ENCODE results near the gene NPHP4. TPM values are rescaled to one million over a fixed set of nuclear protein-coding genes. Genes with fewer than 3 reads are reported as not detected.

Gene NPHP4
- total RNA-seq = 5.1 and 7.4 TPM in 2 replicates

GRCh38 chr1:5992026-5992813 is at the start of gene NPHP4:
TSS of gene NPHP4 (minus strand) at chr1:5992425. CDS start at chr1:5986289, 6,136 bp downstream.

Small RNA genes lying within 50 kb of the gene (small RNA-seq; reads per million reads assigned to genes)
- not detected for gene MIR4689

Other genes with a start within 250 kb of the NPHP4 start
- 2.1 and 4.7 TPM in 2 replicates for gene KCNAB2, start 53.5 kb upstream of the NPHP4 start, total RNA-seq
- under 0.01 and 0.07 TPM in 2 replicates for gene CHD5, start 187.9 kb upstream of the NPHP4 start, total RNA-seq
- gene RPL22, start 207.2 kb upstream of the NPHP4 start, total RNA-seq = 142 and 184 TPM in 2 replicates
- gene RNF207, start 213.7 kb upstream of the NPHP4 start, total RNA-seq = 6.5 and 17.6 TPM in 2 replicates
- gene ICMT, start 243.5 kb upstream of the NPHP4 start, total RNA-seq = 73.3 and 87.0 TPM in 2 replicates

Data from thoracic aorta endothelial cell (primary cell).